ENCODE data around the gene ITCH. TPM values are rescaled to one million over a fixed set of nuclear protein-coding genes. Genes with fewer than 3 reads are reported as not detected.

Gene ITCH
- total and polyA plus RNA-seq, 2 donors (not counting 3 experiments of a cell fraction or from before 2014, with no cell fraction given), result 6.4 to 57.4 TPM

- CTCF ChIA-PET, result interaction anchor here (0.6 to 1.6 kb wide), 6 partner anchors 9 to 341 kb away, joined by 3 to 4 read pairs (median 3); no protein-coding TSS in a partner anchor
- intact Hi-C loops (cut with micrococcal nuclease), result no loop called here
- POLR2A ChIA-PET, result no interaction called here
These were observed 168.7 kb downstream of the ITCH start for GRCh38 chr20:34531608-34532265.

More at GRCh38 chr20:34531608-34532265, 168.7 kb downstream of the ITCH start:
- Histone ChIP-seq H3K79me2 (ENCODE audit: control insufficient read depth, insufficient read depth, low read length) (peaks cover 6% of the 10 kb centered on the region), H3K4me3 (replicated peaks in 1 of 3; ENCODE audit: insufficient read depth in 1 of 3, low read depth in 1 of 3, low read length in 3 of 3) (no peak overlapping the region), H3K9me1 (replicated peaks; ENCODE audit: control insufficient read depth, extremely low read depth, insufficient read depth, low read length) (no peaks in the 10 kb centered on the region), H2AFZ (ENCODE audit: low read depth, low read length) (no peak overlapping the region), H3K9ac (replicated peaks; ENCODE audit: extremely low read depth, insufficient read depth, low read length) (no peak overlapping the region), H3K4me2 (ENCODE audit: insufficient read depth, low read length) (no peak overlapping the region), H3K36me3 (ENCODE audit: control insufficient read depth in 2 of 2, extremely low read depth in 1 of 2, insufficient read depth in 2 of 2, low read length in 2 of 2) (peaks cover 13 to 59% of the 10 kb centered on the region in 2 experiments), H3K27me3 (ENCODE audit: control insufficient read depth in 2 of 2, insufficient read depth in 2 of 2, low read length in 2 of 2) (no peaks in the 10 kb centered on the region), H3K9me3 (replicated peaks; ENCODE audit: control insufficient read depth, insufficient read depth, low read length) (no peaks in the 10 kb centered on the region), H4K20me1 (replicated peaks; ENCODE audit: control insufficient read depth, extremely low read depth, insufficient read depth, low read length) (no peaks in the 10 kb centered on the region), H3K27ac (ENCODE audit: insufficient read depth, low read depth, low read length) (no peak overlapping the region), H3K4me1 (ENCODE audit: control insufficient read depth, extremely low read depth, insufficient read depth, low read length) (peaks cover 2% of the 10 kb centered on the region)
- DNase-seq (ENCODE audit: low read depth, low spot score), result no peak
- dilution Hi-C loops (cut with MboI; ENCODE audit: extremely low pct_ligation_motif_present, low sequenced_read_pairs), result no loop called here
- TF ChIP-seq JUN (IDR thresholded peaks at IDR 0.05; ENCODE audit: borderline replicate concordance, insufficient read depth, insufficient read length, low read depth) (no peak), MAX (IDR thresholded peaks at IDR 0.05; ENCODE audit: insufficient read depth, insufficient read length) (no peak), POLR2A (IDR thresholded peaks at IDR 0.05; ENCODE audit: low read depth, low read length) (no peak), GATA2 (IDR thresholded peaks at IDR 0.05; ENCODE audit: insufficient read depth, insufficient read length, low read depth, low read length) (no peak), MYC (IDR thresholded peaks at IDR 0.05; ENCODE audit: low read depth, low read length) (no peak), FOS (IDR thresholded peaks at IDR 0.05; ENCODE audit: borderline replicate concordance, insufficient read depth, low read length) (no peak), POLR2AphosphoS5 (IDR thresholded peaks at IDR 0.05; ENCODE audit: insufficient read depth, low read depth, low read length) (no peak), EZH2 (IDR thresholded peaks at IDR 0.05; ENCODE audit: borderline replicate concordance, low read depth, low read length, severe bottlenecking) (no peak)
- TF ChIP-seq, protein P1, sequence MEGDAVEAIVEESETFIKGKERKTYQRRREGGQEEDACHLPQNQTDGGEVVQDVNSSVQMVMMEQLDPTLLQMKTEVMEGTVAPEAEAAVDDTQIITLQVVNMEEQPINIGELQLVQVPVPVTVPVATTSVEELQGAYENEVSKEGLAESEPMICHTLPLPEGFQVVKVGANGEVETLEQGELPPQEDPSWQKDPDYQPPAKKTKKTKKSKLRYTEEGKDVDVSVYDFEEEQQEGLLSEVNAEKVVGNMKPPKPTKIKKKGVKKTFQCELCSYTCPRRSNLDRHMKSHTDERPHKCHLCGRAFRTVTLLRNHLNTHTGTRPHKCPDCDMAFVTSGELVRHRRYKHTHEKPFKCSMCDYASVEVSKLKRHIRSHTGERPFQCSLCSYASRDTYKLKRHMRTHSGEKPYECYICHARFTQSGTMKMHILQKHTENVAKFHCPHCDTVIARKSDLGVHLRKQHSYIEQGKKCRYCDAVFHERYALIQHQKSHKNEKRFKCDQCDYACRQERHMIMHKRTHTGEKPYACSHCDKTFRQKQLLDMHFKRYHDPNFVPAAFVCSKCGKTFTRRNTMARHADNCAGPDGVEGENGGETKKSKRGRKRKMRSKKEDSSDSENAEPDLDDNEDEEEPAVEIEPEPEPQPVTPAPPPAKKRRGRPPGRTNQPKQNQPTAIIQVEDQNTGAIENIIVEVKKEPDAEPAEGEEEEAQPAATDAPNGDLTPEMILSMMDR (IDR thresholded peaks at IDR 0.05; ENCODE audit: extremely low read depth in 1 of 2, insufficient read depth in 1 of 2, low read depth in 1 of 2, low read length in 2 of 2), result no peak
- no TSS peak for BruUV-seq (replicated peaks)
- no peak for FAIRE-seq

Measured in endothelial cell of umbilical vein (primary cell).